ENCODE measurements around the gene C4orf36. TPM values are rescaled to one million over a fixed set of nuclear protein-coding genes. Genes with fewer than 3 reads are reported as not detected.

The C4orf36 gene, protein sequence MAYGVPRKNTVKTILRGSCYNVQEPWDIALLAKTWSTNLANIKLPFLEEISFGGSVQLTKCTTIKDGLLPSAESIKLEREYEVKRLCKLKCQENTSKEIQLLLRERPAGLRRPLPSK
- total RNA-seq: 0.42 TPM
- polyA plus RNA-seq: 0.82 TPM
- long read RNA-seq, donor 1: 0 reads
- long read RNA-seq, donor 2: 0 reads
- long read RNA-seq, donor 3: 0 reads
- long read RNA-seq, donor 4: 0 reads
- long read RNA-seq, donor 5: 0 reads
- long read RNA-seq, donor 6: 0 reads
- long read RNA-seq, donor 7: 0 reads
- long read RNA-seq, donor 8: 0 reads
- long read RNA-seq, donor 9: 0 reads
- long read RNA-seq, donor 10: 0 reads

- Histone ChIP-seq H3K36me3 (ENCODE audit: control insufficient read depth in 2 of 2, insufficient read depth in 2 of 2, low read length in 1 of 2) (no peaks in the 10 kb centered on the region), H3K27me3 (ENCODE audit: control insufficient read depth in 2 of 2, insufficient read depth in 1 of 2, low read length in 1 of 2) (peaks cover 0 to 13% of the 10 kb centered on the region in 2 donors), H3K27ac (ENCODE audit: low read depth in 1 of 2, low read length in 1 of 2) (peak within 1 kb of the TSS in 1 of 2 donors; percentile 71), H3K9me3 (ENCODE audit: control insufficient read depth in 2 of 2, insufficient read depth in 1 of 2, low read length in 1 of 2) (no peaks in the 10 kb centered on the region), H3K4me1 (ENCODE audit: control insufficient read depth in 2 of 2, insufficient read depth in 2 of 2, low read length in 2 of 2) (peaks cover 5 to 8% of the 10 kb centered on the region in 2 donors), H3K4me3 (ENCODE audit: low read length in 2 of 2) (peak within 1 kb of the TSS; percentile 57 to 59)
- DNase-seq (ENCODE audit: low read depth in 6 of 9, low spot score in 9 of 9): peak in 6 of 9 donors; percentile 46 to 79 (median 50)
- WGBS: under 1% methylated on average over 84 of the region's 84 CpGs
Observed at GRCh38 chr4:86891762-86892635, at the start of gene C4orf36. C4orf36 (minus strand) TSS chr4:86892422; CDS start chr4:86891520, 902 bp downstream.

DNA sequence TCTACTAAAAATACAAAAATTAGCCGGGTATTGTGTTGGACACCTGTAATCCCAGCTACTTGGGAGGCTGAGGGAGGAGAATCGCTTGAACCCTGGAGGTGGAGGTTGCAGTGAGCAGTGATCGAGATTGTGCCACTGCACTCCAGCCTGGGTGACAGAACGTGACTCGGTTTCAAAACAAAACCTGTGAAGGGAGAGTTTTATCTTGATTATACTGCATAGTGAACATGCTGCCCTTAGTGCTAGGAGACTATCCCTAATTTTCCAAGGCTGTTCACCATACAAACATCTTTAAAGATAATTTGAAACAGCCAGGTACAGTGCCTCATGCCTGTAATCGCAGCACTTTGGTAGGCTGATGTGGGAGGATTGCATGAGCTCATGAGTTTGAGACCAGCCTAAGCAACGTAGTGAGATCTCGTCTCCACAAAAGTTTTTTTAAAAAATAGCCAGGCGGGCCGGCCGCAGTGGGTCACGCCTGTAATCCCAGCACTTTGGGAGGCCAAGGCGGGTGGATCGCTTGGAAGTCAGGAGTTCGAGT lies 48.8 kb upstream of the C4orf36 start:
- no peak overlapping the region for H3K4me3 ChIP-seq (ENCODE audit: low read length in 2 of 2)
- H3K27ac ChIP-seq (ENCODE audit: low read depth in 1 of 2, low read length in 1 of 2): peak overlapping the region in 1 of 2 donors; percentile 89
- no peak for DNase-seq (ENCODE audit: low read depth in 6 of 9, low spot score in 9 of 9)
- WGBS: 94% methylated on average over 15 of the region's 15 CpGs
- H3K9me3 ChIP-seq (ENCODE audit: control insufficient read depth in 2 of 2, insufficient read depth in 1 of 2, low read length in 1 of 2): no peaks in the 10 kb centered on the region
- no peaks in the 10 kb centered on the region for H3K36me3 ChIP-seq (ENCODE audit: control insufficient read depth in 2 of 2, insufficient read depth in 2 of 2, low read length in 1 of 2)
- peaks cover 25 to 55% of the 10 kb centered on the region in 2 donors for H3K4me1 ChIP-seq (ENCODE audit: control insufficient read depth in 2 of 2, insufficient read depth in 2 of 2, low read length in 2 of 2)
- H3K27me3 ChIP-seq (ENCODE audit: control insufficient read depth in 2 of 2, insufficient read depth in 1 of 2, low read length in 1 of 2): no peaks in the 10 kb centered on the region

DNA sequence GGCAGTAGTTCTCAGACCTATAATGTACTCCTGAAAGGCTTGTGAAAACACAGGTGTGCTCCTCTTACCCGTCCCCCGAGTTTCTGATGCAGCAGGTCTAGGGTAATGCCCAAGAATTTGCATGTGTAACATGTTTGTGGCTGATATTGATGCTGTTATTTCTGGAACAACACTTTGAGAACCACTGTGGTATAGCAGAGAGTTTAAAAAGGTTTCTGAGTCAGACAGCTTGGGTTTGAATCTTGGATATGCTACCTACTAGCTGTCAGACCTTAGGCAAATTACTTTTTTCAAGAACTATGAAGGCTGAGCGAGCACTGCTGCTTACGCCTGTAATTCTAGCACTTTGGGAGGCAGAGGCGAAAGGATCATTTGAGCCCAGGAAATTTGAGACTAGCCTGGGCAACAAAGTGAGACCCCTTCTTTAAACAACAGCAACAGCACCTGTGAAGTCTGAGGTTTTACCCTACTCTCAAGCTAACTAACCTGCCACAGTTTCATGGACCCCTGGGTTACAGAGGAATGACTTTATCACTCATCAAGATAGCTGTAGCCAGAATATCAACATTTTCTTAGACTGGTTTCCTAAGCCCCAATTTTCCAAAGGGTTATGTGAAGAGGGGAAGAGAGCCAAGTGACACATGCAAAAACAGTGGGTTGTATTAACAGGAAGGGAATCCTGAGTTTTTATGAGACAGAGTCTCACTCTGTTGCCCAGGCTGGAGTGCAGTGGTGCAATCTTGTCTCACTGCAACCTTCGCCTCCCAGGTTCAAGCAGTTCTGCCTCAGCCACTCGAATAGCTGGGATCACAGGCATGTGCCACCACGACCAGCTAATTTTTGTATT lies 47.7 kb upstream of the C4orf36 start:
- Histone ChIP-seq H3K9me3 (ENCODE audit: control insufficient read depth in 2 of 2, insufficient read depth in 1 of 2, low read length in 1 of 2) (no peaks in the 10 kb centered on the region), H3K27ac (ENCODE audit: low read depth in 1 of 2, low read length in 1 of 2) (peak overlapping the region; percentile 79 to 89), H3K27me3 (ENCODE audit: control insufficient read depth in 2 of 2, insufficient read depth in 1 of 2, low read length in 1 of 2) (no peaks in the 10 kb centered on the region), H3K4me3 (ENCODE audit: low read length in 2 of 2) (no peak overlapping the region), H3K36me3 (ENCODE audit: control insufficient read depth in 2 of 2, insufficient read depth in 2 of 2, low read length in 1 of 2) (no peaks in the 10 kb centered on the region), H3K4me1 (ENCODE audit: control insufficient read depth in 2 of 2, insufficient read depth in 2 of 2, low read length in 2 of 2) (peaks cover 24 to 50% of the 10 kb centered on the region in 2 donors)
- peak in 3 of 9 donors; percentile 42 to 70 (median 54) for DNase-seq (ENCODE audit: low read depth in 6 of 9, low spot score in 9 of 9)
- WGBS: 62% methylated on average over 8 of the region's 8 CpGs

- Histone ChIP-seq H3K4me1 (ENCODE audit: control insufficient read depth in 2 of 2, insufficient read depth in 2 of 2, low read length in 2 of 2) (peaks cover 24 to 53% of the 10 kb centered on the region in 2 donors), H3K27ac (ENCODE audit: low read depth in 1 of 2, low read length in 1 of 2) (peak overlapping the region; percentile 68 to 89), H3K27me3 (ENCODE audit: control insufficient read depth in 2 of 2, insufficient read depth in 1 of 2, low read length in 1 of 2) (no peaks in the 10 kb centered on the region), H3K36me3 (ENCODE audit: control insufficient read depth in 2 of 2, insufficient read depth in 2 of 2, low read length in 1 of 2) (no peaks in the 10 kb centered on the region), H3K4me3 (ENCODE audit: low read length in 2 of 2) (no peak overlapping the region), H3K9me3 (ENCODE audit: control insufficient read depth in 2 of 2, insufficient read depth in 1 of 2, low read length in 1 of 2) (no peaks in the 10 kb centered on the region)
- 74% methylated on average over 4 of the region's 4 CpGs for WGBS
- peak in 3 of 9 donors; percentile 41 to 73 (median 52) for DNase-seq (ENCODE audit: low read depth in 6 of 9, low spot score in 9 of 9)
Observed at GRCh38 chr4:86938771-86939520, 46.7 kb upstream of the C4orf36 start.

GRCh38 chr4:86935853-86936733 lies 43.9 kb upstream of the C4orf36 start:
- H3K9me3 ChIP-seq (ENCODE audit: control insufficient read depth in 2 of 2, insufficient read depth in 1 of 2, low read length in 1 of 2): no peaks in the 10 kb centered on the region
- 2% methylated on average over 36 of the region's 36 CpGs for WGBS
- H3K36me3 ChIP-seq (ENCODE audit: control insufficient read depth in 2 of 2, insufficient read depth in 2 of 2, low read length in 1 of 2): no peaks in the 10 kb centered on the region
- H3K4me1 ChIP-seq (ENCODE audit: control insufficient read depth in 2 of 2, insufficient read depth in 2 of 2, low read length in 2 of 2): peaks cover 13 to 45% of the 10 kb centered on the region in 2 donors
- H3K27ac ChIP-seq (ENCODE audit: low read depth in 1 of 2, low read length in 1 of 2): peak overlapping the region; percentile 92 to 97
- H3K27me3 ChIP-seq (ENCODE audit: control insufficient read depth in 2 of 2, insufficient read depth in 1 of 2, low read length in 1 of 2): no peaks in the 10 kb centered on the region
- peak overlapping the region; percentile 86 for H3K4me3 ChIP-seq (ENCODE audit: low read length in 2 of 2)
- peak in 7 of 9 donors; percentile 37 to 79 (median 55) for DNase-seq (ENCODE audit: low read depth in 6 of 9, low spot score in 9 of 9)

DNA sequence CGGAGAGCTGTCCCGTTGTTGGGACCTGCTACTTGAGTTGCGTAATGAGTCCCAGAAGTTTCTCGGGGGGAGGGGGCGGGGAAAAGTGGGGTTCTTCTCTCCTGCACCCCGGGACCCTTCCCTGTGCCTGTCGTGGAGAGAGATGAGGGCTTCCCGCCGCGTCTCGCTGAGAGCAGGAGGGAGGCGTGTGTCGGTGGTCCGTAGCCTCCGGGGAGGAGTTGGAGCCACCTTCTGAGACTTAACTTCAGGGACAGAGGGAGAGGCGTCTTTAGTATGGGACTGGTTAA lies 43.3 kb upstream of the C4orf36 start:
- no peaks in the 10 kb centered on the region for H3K36me3 ChIP-seq (ENCODE audit: control insufficient read depth in 2 of 2, insufficient read depth in 2 of 2, low read length in 1 of 2)
- peak overlapping the region; percentile 86 for H3K4me3 ChIP-seq (ENCODE audit: low read length in 2 of 2)
- H3K27ac ChIP-seq (ENCODE audit: low read depth in 1 of 2, low read length in 1 of 2): peak overlapping the region; percentile 92 to 97
- 1% methylated on average over 16 of the region's 16 CpGs for WGBS
- peak in 3 of 9 donors; percentile 42 to 52 (median 45) for DNase-seq (ENCODE audit: low read depth in 6 of 9, low spot score in 9 of 9)
- H3K27me3 ChIP-seq (ENCODE audit: control insufficient read depth in 2 of 2, insufficient read depth in 1 of 2, low read length in 1 of 2): no peaks in the 10 kb centered on the region
- H3K9me3 ChIP-seq (ENCODE audit: control insufficient read depth in 2 of 2, insufficient read depth in 1 of 2, low read length in 1 of 2): no peaks in the 10 kb centered on the region
- peaks cover 12 to 41% of the 10 kb centered on the region in 2 donors for H3K4me1 ChIP-seq (ENCODE audit: control insufficient read depth in 2 of 2, insufficient read depth in 2 of 2, low read length in 2 of 2)

DNA sequence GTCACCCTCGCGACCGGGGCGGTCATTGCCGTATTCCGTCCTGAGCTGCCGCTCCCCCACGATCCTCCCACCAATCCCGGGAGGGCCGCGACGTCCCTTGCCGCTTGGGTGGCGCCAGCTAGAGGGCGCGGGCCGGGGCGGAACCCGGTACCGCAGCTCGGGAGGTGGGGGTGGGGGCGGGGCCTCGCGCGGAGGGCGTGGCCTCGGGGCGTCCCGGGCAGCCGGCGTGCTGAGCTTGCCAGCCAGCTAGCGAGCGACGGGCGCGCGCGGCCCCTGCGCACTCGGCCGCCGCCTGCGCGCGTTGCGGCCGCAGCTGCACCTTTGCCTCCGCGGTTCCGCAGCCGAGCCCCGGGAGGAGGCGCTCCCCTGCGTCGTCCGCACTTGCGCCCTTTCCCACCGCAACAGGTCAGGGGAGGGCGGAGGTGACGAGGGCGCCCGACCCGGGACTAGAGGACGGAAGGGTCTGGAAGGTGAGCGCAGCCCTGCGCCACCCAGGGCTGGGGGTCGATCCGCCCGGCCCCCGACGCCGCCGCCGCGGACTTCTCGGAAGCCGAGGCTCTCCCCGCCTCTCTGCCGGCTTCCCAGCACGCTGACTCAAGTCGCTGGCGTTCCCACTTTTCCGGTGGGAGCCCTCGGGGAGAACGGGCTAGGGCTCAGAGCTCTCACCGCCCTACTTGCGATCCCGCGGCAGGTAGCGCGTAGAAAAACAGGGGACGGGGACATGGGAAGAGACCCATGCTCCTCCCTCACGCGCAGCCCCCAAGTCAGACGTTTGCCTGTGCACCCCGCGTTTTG lies 42.7 kb upstream of the C4orf36 start, which contains the start of gene AFF1:
TSS of gene AFF1 (plus strand) at position 241 of the 795 bp plus-strand sequence. CDS start 13,523 bp downstream, outside the sequence.
- under 1% methylated on average over 97 of the region's 97 CpGs for WGBS
- peaks cover 6 to 36% of the 10 kb centered on the region in 2 donors for H3K4me1 ChIP-seq (ENCODE audit: control insufficient read depth in 2 of 2, insufficient read depth in 2 of 2, low read length in 2 of 2)
- no peaks in the 10 kb centered on the region for H3K27me3 ChIP-seq (ENCODE audit: control insufficient read depth in 2 of 2, insufficient read depth in 1 of 2, low read length in 1 of 2)

More for the DNA sequence above, 42.7 kb upstream of the C4orf36 start, which contains the start of gene AFF1:
- Histone ChIP-seq H3K9me3 (ENCODE audit: control insufficient read depth in 2 of 2, insufficient read depth in 1 of 2, low read length in 1 of 2) (no peaks in the 10 kb centered on the region), H3K4me3 (ENCODE audit: low read length in 2 of 2) (peak within 1 kb of the TSS; percentile 86), H3K36me3 (ENCODE audit: control insufficient read depth in 2 of 2, insufficient read depth in 2 of 2, low read length in 1 of 2) (no peaks in the 10 kb centered on the region), H3K27ac (ENCODE audit: low read depth in 1 of 2, low read length in 1 of 2) (peak within 1 kb of the TSS; percentile 92 to 97)
- peak in 8 of 9 donors; percentile 71 to 95 (median 90) for DNase-seq (ENCODE audit: low read depth in 6 of 9, low spot score in 9 of 9)
